HepG2 (cell line): ENCODE results near the gene CNP. TPM values are rescaled to one million over a fixed set of nuclear protein-coding genes. Genes with fewer than 3 reads are reported as not detected.

Experiments
- ARID2 ChIP-seq: sonication (generic); formaldehyde crosslinking; IDR thresholded peaks from 2 replicates; pipeline ENCODE4 v1.8.1; 2022; ENCODE audit warnings: mild to moderate bottlenecking, missing genetic modification reagents, borderline replicate concordance
- BCLAF1 ChIP-seq: fragments of 450-650 bp; IDR thresholded peaks from 2 replicates; pipeline ENCODE4 v1.6.1; 2017; ENCODE audit warnings: mild to moderate bottlenecking
- BRCA1 ChIP-seq: sonication (generic); formaldehyde crosslinking; IDR thresholded peaks from 2 replicates; pipeline ENCODE4 v1.4.0; 2020; ENCODE audit warnings: missing genetic modification reagents
- GABPB1 ChIP-seq: IDR thresholded peaks from 2 replicates; pipeline ENCODE4 v1.6.1; 2016; ENCODE audit warnings: mild to moderate bottlenecking, missing genetic modification reagents, moderate library complexity, missing compliant biosample characterization
- HES4 ChIP-seq: sonication (generic); formaldehyde crosslinking; IDR thresholded peaks from 2 replicates; pipeline ENCODE4 v1.9.0; 2021; ENCODE audit warnings: mild to moderate bottlenecking, missing genetic modification reagents, borderline replicate concordance
- HOXA9 ChIP-seq: sonication (generic); formaldehyde crosslinking; IDR thresholded peaks from 2 replicates; pipeline ENCODE4 v1.8.1; 2022; ENCODE audit warnings: missing genetic modification reagents, mild to moderate bottlenecking, moderate library complexity, borderline replicate concordance
- IRF1 ChIP-seq: sonication (generic); formaldehyde crosslinking; IDR thresholded peaks from 2 replicates; pipeline ENCODE4 v1.4.0; 2020; ENCODE audit warnings: low read depth, mild to moderate bottlenecking, missing genetic modification reagents
- MED1 ChIP-seq: sonication (generic); formaldehyde crosslinking; IDR thresholded peaks from 2 replicates; pipeline ENCODE4 v1.4.0; 2020; ENCODE audit warnings: missing genetic modification reagents
- MIER3 ChIP-seq: IDR thresholded peaks from 2 replicates; pipeline ENCODE4 v1.6.1; 2016; ENCODE audit warnings: missing compliant biosample characterization, borderline replicate concordance
- PAX8 ChIP-seq: sonication (generic); formaldehyde crosslinking; IDR thresholded peaks from 2 replicates; pipeline ENCODE4 v1.8.0; 2022; ENCODE audit warnings: mild to moderate bottlenecking, missing genetic modification reagents, borderline replicate concordance
- RAD51 ChIP-seq: fragments of 450-650 bp; IDR thresholded peaks from 2 replicates; pipeline ENCODE4 v1.6.1; 2016; ENCODE audit warnings: borderline replicate concordance
- RBM22 ChIP-seq: fragments of 200-400 bp; formaldehyde crosslinking; optimal IDR thresholded peaks from 2 replicates; pipeline ENCODE3; 2017; ENCODE audit warnings: mild to moderate bottlenecking, low read length, moderate library complexity
- RELA ChIP-seq: sonication (generic); formaldehyde crosslinking; IDR thresholded peaks from 2 replicates; pipeline ENCODE4 v1.4.0; 2020; ENCODE audit warnings: missing genetic modification reagents
- ZNF136 ChIP-seq: sonication (generic); formaldehyde crosslinking; IDR thresholded peaks from 2 replicates; pipeline ENCODE4 v1.8.1; 2022; ENCODE audit warnings: low read depth, mild to moderate bottlenecking, moderate library complexity, missing genetic modification reagents
- ZNF18 ChIP-seq: sonication (generic); formaldehyde crosslinking; IDR thresholded peaks from 2 replicates; pipeline ENCODE4 v1.8.0; 2022; ENCODE audit warnings: mild to moderate bottlenecking, missing genetic modification reagents; ENCODE audit not compliant: insufficient replicate concordance
- ZNF224 ChIP-seq: sonication (generic); formaldehyde crosslinking; IDR thresholded peaks from 2 replicates; pipeline ENCODE4 v1.5.0; 2020; ENCODE audit warnings: mild to moderate bottlenecking, missing genetic modification reagents
- ZNF3 ChIP-seq: IDR thresholded peaks from 2 replicates; pipeline ENCODE4 v1.7.0; 2017; ENCODE audit warnings: inconsistent platforms
- ZNF331 ChIP-seq: sonication (generic); formaldehyde crosslinking; IDR thresholded peaks from 2 replicates; pipeline ENCODE4 v1.4.0; 2020; ENCODE audit warnings: missing genetic modification reagents
- ZNF354B ChIP-seq: sonication (generic); formaldehyde crosslinking; IDR thresholded peaks from 2 replicates; pipeline ENCODE4 v1.8.0; 2022; ENCODE audit warnings: mild to moderate bottlenecking, missing genetic modification reagents
- ZNF414 ChIP-seq: sonication (generic); formaldehyde crosslinking; IDR thresholded peaks from 2 replicates; pipeline ENCODE4 v1.5.0; 2020; ENCODE audit warnings: missing genetic modification reagents
- ZNF558 ChIP-seq: sonication (generic); formaldehyde crosslinking; IDR thresholded peaks from 2 replicates; pipeline ENCODE4 v1.9.0; 2022; ENCODE audit warnings: mild to moderate bottlenecking, missing genetic modification reagents, borderline replicate concordance
- ZNF652 ChIP-seq: IDR thresholded peaks from 2 replicates; pipeline ENCODE4 v1.6.1; 2016; ENCODE audit warnings: low read depth, borderline replicate concordance
- ZNF772 ChIP-seq: sonication (generic); formaldehyde crosslinking; IDR thresholded peaks from 2 replicates; pipeline ENCODE4 v1.5.0; 2020; ENCODE audit warnings: mild to moderate bottlenecking, missing genetic modification reagents
- polyA plus RNA-seq, 8 experiments: library from polyadenylated mRNA; depleted of rRNA in 3 of 8; stranded (reverse) in 7 of 8; unstranded in 1 of 8; fragments of >200 nt; fragmentation: Illumina TruSeq in 4 of 8; extraction: Trizol in 4 of 8; gene quantifications; 2 replicates each; pipeline versions ENCODE4 v1.2.1 to v1.2.3, GENCODE V29; 2011 to 2016; ENCODE audit warnings: low read depth in 4 of 8, missing spikeins in 1 of 8, mixed read lengths in 1 of 8; ENCODE audit not compliant: insufficient read depth in 1 of 8
- total RNA-seq, 5 experiments: library from RNA; depleted of rRNA; stranded (reverse); fragments of >200 nt; fragmentation: Illumina TruSeq; extraction: Trizol; gene quantifications; 2 replicates each; pipeline ENCODE4 v1.2.3, GENCODE V29; 2016; ENCODE audit warnings: low read depth in 1 of 5

Gene CNP
- total and polyA plus RNA-seq, 2 of the 13 experiments (the other 11 are each of a cell fraction or from before 2014, with no cell fraction given), result 97.2 to 161 TPM

GRCh38 chr17:41959336-41960095 is 7.1 kb upstream of the CNP start (continued):
- no peak for TF ChIP-seq RBM22
- no peak for TF ChIP-seq ZNF224 (CRISPR knock-in tag)
- TF ChIP-seq GABPB1 (CRISPR knock-in tag), result peak; percentile 39; the same call in 1 of the 2 replicates
- TF ChIP-seq MED1 (CRISPR knock-in tag), result no peak; the same call in 1 of the 2 replicates
- TF ChIP-seq PAX8 (CRISPR knock-in tag), result no peak
- no peak for TF ChIP-seq BCLAF1
- no peak for TF ChIP-seq ZNF558 (CRISPR knock-in tag)
- TF ChIP-seq RAD51, result no peak
- TF ChIP-seq ZNF354B, result peak; percentile 39; the same call in 1 of the 2 replicates
- TF ChIP-seq HOXA9, result no peak
- TF ChIP-seq ZNF414 (CRISPR knock-in tag), result no peak
- 0 out of 2 replicates have a peak, but pooled peaks have one; percentile 22 for TF ChIP-seq ARID2 (CRISPR knock-in tag)
- no peak for TF ChIP-seq ZNF136
- TF ChIP-seq ZNF772 (CRISPR knock-in tag), result peak; percentile 95
- no peak; the same call in 1 of the 2 replicates for TF ChIP-seq ZNF652
- TF ChIP-seq BRCA1 (CRISPR knock-in tag), result no peak
- TF ChIP-seq MIER3 (CRISPR knock-in tag), result no peak
- TF ChIP-seq HES4, result no peak; the same call in 1 of the 2 replicates
- TF ChIP-seq ZNF331 (CRISPR knock-in tag), result peak; percentile 38; the same call in 1 of the 2 replicates
- no peak for TF ChIP-seq ZNF3 (CRISPR knock-in tag)
- TF ChIP-seq ZNF18 (CRISPR knock-in tag), result peak; percentile 89
- no peak for TF ChIP-seq RELA
- TF ChIP-seq IRF1 (CRISPR knock-in tag), result no peak
